ENCODE results near the gene GJB1.
"Not testable (repeated sequence)": the region's sequence is repeated elsewhere in the genome, so short reads cannot be mapped to it uniquely, and the experiment has no call there.

DNA sequence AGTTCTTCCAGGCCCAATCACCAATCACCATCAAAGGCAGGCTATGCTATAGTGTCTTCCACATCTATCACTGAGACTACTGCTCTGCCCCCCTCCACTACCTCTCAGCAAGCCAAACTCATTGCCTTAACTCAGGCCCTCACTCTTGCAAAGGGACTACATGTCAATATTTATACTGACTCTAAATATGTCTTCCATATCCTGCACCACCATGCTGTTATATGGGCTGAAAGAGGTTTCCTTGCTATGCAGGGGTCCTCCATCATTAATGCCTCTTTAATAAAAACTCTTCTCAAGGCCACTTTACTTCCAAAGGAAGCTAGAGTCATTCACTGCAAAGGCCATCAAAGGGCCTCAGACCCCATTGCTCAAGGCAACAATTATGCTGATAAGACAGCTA lies 45.6 kb downstream of the GJB1 start:
- TF ChIP-seq, protein P1, sequence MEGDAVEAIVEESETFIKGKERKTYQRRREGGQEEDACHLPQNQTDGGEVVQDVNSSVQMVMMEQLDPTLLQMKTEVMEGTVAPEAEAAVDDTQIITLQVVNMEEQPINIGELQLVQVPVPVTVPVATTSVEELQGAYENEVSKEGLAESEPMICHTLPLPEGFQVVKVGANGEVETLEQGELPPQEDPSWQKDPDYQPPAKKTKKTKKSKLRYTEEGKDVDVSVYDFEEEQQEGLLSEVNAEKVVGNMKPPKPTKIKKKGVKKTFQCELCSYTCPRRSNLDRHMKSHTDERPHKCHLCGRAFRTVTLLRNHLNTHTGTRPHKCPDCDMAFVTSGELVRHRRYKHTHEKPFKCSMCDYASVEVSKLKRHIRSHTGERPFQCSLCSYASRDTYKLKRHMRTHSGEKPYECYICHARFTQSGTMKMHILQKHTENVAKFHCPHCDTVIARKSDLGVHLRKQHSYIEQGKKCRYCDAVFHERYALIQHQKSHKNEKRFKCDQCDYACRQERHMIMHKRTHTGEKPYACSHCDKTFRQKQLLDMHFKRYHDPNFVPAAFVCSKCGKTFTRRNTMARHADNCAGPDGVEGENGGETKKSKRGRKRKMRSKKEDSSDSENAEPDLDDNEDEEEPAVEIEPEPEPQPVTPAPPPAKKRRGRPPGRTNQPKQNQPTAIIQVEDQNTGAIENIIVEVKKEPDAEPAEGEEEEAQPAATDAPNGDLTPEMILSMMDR (IDR thresholded peaks at IDR 0.05; ENCODE audit: low read length), result not testable (repeated sequence)
- not testable (repeated sequence) for TF ChIP-seq EZH2 (optimal IDR thresholded peaks at IDR 0.05; ENCODE audit: low read depth, low read length); EZH2phosphoT487 (IDR thresholded peaks at IDR 0.05; ENCODE audit: low read length)

Data from MM.1S (cell line).